Ectodermal cell (in vitro differentiated cells): Measurements from ENCODE around the gene SSBP3.

Experiments
- H3K27ac ChIP-seq: 2 replicates; pipeline ENCODE4 v1.7.0; 2013; ENCODE audit warnings: mild to moderate bottlenecking, low read depth, low read length; ENCODE audit not compliant: insufficient read depth, poor library complexity, severe bottlenecking
- H3K27me3 ChIP-seq: 2 replicates; pipeline ENCODE4 v1.7.0; 2013; ENCODE audit warnings: mild to moderate bottlenecking, low read length; ENCODE audit not compliant: insufficient read depth, control insufficient read depth, poor library complexity, severe bottlenecking
- H3K36me3 ChIP-seq: one replicate; pipeline ENCODE4 v1.7.0; 2013; ENCODE audit warnings: low read length; ENCODE audit not compliant: control insufficient read depth, insufficient read depth
- H3K4me1 ChIP-seq: one replicate; pipeline ENCODE4 v1.7.0; 2013; ENCODE audit warnings: low read length; ENCODE audit not compliant: control insufficient read depth, insufficient read depth
- H3K4me3 ChIP-seq: 2 replicates; pipeline ENCODE4 v1.7.0; 2013; ENCODE audit warnings: low read depth, low read length, control low read depth; ENCODE audit not compliant: insufficient read depth
- H3K9me3 ChIP-seq: 2 replicates; pipeline ENCODE4 v1.7.0; 2013; ENCODE audit warnings: mild to moderate bottlenecking, low read length, moderate library complexity; ENCODE audit not compliant: control insufficient read depth
- WGBS, 2 experiments: methylation state at CpG; one replicate each; pipeline ENCODE4 v1.1.7; 2013; ENCODE audit warnings: missing lambda C conversion rate in 2 of 2; 5-methylcytosine and 5-hydroxymethylcytosine counted together

SSBP3 gene

GRCh38 chr1:54250670-54251069 lies 155.5 kb downstream of the SSBP3 start:
- no peak overlapping the region for H3K4me3 ChIP-seq
- no peak overlapping the region for H3K27ac ChIP-seq

DNA sequence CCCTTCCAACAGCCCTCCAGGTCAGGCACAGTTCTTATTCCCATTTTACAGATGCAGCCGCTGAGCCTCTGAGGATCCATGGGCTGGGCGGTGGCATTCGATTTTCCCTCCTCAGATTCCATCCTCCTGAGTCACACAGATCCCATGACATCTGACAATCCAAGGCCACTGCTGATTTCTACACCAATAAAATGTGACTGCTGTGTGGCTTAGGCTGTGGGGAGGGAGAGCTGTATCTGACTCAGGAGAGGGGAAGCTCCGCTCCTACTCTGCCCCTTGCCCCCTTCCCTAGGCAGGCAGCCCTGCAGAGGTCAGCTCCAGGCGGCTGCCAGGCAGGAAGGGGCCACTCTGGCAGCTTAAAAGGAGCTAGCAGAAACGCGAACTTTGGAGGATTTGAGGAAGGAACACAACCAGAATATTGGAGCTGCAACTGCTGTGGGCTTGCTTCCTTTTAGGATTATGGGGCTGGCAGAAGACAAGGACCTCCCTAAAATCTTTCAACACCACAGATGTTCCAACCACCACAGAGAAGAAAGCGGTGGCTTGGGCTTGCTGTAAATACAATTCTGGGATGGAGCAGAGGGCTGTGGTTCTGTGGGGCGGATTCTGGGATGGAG lies 156.3 kb downstream of the SSBP3 start:
- Histone ChIP-seq H3K36me3 (no peaks in the 10 kb centered on the region), H3K4me1 (peaks cover 17% of the 10 kb centered on the region), H3K27ac (no peak overlapping the region), H3K9me3 (no peaks in the 10 kb centered on the region), H3K27me3 (no peaks in the 10 kb centered on the region), H3K4me3 (no peak overlapping the region)
- 85 to 92% methylated on average over 9 of the region's 9 CpGs for WGBS, 2 experiments

More at GRCh38 chr1:54250670-54251069, 155.5 kb downstream of the SSBP3 start:
- Histone ChIP-seq H3K9me3 (no peaks in the 10 kb centered on the region), H3K4me1 (peaks cover 15% of the 10 kb centered on the region), H3K36me3 (no peaks in the 10 kb centered on the region), H3K27me3 (no peaks in the 10 kb centered on the region)
- WGBS, 2 experiments, result 94 to 96% methylated on average over 12 of the region's 12 CpGs

GRCh38 chr1:54248966-54249365 lies 157.2 kb downstream of the SSBP3 start:
- Histone ChIP-seq H3K27me3 (no peaks in the 10 kb centered on the region), H3K36me3 (no peaks in the 10 kb centered on the region), H3K4me1 (peaks cover 17% of the 10 kb centered on the region), H3K9me3 (no peaks in the 10 kb centered on the region), H3K27ac (no peak overlapping the region), H3K4me3 (no peak overlapping the region)
- 93 to 96% methylated on average over 4 of the region's 4 CpGs for WGBS, 2 experiments

DNA sequence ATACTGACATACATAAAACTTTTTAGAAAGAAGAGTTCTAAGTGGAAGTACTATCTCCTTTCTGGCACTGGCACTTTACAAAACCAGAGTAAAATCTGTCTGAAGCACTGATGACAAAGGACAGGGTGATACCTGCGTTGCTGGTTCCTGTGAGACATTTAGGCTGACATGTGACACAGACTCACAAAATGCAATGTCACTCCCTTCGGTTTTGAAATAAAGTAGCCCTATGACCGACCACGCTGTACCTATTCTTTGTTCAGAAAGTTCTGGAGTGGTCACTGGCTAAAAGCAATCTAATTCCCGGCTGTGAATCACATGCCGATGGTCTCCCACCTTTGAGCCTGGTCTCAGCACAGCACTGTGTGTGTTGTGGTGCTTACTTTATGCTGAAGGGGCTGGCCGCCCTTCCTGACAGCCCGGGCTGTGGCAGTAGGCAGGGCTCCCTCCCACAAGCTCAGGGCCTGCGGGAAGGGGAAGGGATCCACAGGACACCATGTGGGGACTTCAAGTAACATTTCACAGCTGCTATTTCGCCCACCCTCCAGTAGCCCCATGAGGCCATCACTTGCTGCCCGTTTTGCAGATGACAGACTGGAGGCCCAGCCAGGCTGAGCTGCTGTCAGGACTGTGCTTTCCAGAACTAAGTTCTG lies 158.2 kb downstream of the SSBP3 start:
- Histone ChIP-seq H3K27me3 (no peaks in the 10 kb centered on the region), H3K27ac (no peak overlapping the region), H3K4me3 (no peak overlapping the region), H3K36me3 (no peaks in the 10 kb centered on the region), H3K4me1 (peaks cover 17% of the 10 kb centered on the region), H3K9me3 (no peaks in the 10 kb centered on the region)
- 92 to 93% methylated on average over 11 of the region's 11 CpGs for WGBS, 2 experiments

GRCh38 chr1:54246116-54246721 lies 160.0 kb downstream of the SSBP3 start:
- H3K27ac ChIP-seq, result no peak overlapping the region
- H3K9me3 ChIP-seq, result no peaks in the 10 kb centered on the region
- no peak overlapping the region for H3K4me3 ChIP-seq
- H3K4me1 ChIP-seq, result peaks cover 17% of the 10 kb centered on the region
- no peaks in the 10 kb centered on the region for H3K36me3 ChIP-seq
- H3K27me3 ChIP-seq, result no peaks in the 10 kb centered on the region
- 86 to 87% methylated on average over 10 of the region's 10 CpGs for WGBS, 2 experiments

DNA sequence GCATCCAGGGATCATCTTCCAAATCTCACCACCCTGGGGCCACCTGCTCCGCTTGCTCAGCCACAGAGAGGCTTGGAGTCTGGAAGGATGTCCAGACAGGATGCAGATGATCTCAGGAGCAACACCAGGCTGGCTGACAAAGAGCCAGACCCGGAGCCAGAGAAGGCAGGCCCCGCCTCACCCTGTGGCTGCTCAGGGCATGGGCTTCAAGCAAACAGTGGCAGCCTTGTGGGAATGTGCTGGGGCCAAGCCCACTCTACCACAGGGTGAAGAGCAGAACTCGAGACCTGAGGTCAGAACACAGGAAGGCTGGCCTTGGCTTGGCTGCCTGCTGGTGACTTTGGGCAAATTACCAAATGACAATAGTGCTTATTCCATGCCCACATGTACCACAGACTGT lies 160.7 kb downstream of the SSBP3 start:
- no peaks in the 10 kb centered on the region for H3K9me3 ChIP-seq
- no peaks in the 10 kb centered on the region for H3K36me3 ChIP-seq
- H3K4me1 ChIP-seq, result peaks cover 17% of the 10 kb centered on the region
- H3K4me3 ChIP-seq, result no peak overlapping the region
- peak overlapping the region; percentile 26 for H3K27ac ChIP-seq
- 91 to 92% methylated on average over 4 of the region's 4 CpGs for WGBS, 2 experiments
- H3K27me3 ChIP-seq, result no peaks in the 10 kb centered on the region

DNA sequence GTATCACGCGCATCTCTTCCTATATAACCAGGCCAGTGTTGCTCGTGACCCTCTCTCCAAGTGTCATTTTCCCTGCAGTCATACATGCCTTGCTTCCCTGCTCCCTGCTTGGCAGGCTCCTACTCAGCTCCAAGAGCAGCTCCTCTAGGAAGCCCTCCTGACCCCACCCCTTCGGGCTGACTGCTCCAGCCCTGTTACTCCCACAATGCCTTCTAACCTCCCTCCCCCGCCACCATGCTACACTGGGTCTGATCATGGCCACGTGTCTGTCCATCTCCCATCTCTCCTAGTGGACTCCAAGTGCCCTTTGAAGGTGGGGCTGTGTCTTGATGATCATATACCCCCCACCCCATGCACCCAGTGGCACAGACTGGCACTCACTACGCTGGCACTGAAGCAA lies 161.5 kb downstream of the SSBP3 start:
- Histone ChIP-seq H3K27ac (no peak overlapping the region), H3K9me3 (no peaks in the 10 kb centered on the region), H3K27me3 (no peaks in the 10 kb centered on the region), H3K36me3 (no peaks in the 10 kb centered on the region), H3K4me1 (peaks cover 17% of the 10 kb centered on the region), H3K4me3 (no peak overlapping the region)
- WGBS, 2 experiments, result 88 to 92% methylated on average over 7 of the region's 7 CpGs

- Histone ChIP-seq H3K27me3 (no peaks in the 10 kb centered on the region), H3K9me3 (no peaks in the 10 kb centered on the region), H3K36me3 (peaks cover 5% of the 10 kb centered on the region), H3K27ac (no peak overlapping the region), H3K4me3 (no peak overlapping the region), H3K4me1 (peaks cover 17% of the 10 kb centered on the region)
- 94 to 97% methylated on average over 13 of the region's 13 CpGs for WGBS, 2 experiments
These were observed 163.2 kb downstream of the SSBP3 start for GRCh38 chr1:54243022-54243421.

GRCh38 chr1:54241364-54241763 lies 164.8 kb downstream of the SSBP3 start:
- Histone ChIP-seq H3K36me3 (peaks cover 8% of the 10 kb centered on the region), H3K27me3 (no peaks in the 10 kb centered on the region), H3K4me3 (no peak overlapping the region), H3K4me1 (peaks cover 8% of the 10 kb centered on the region), H3K27ac (no peak overlapping the region), H3K9me3 (no peaks in the 10 kb centered on the region)
- WGBS, 2 experiments, result 92 to 93% methylated on average over 4 to 5 of the region's 6 CpGs

GRCh38 chr1:54240741-54241335 lies 165.4 kb downstream of the SSBP3 start:
- peaks cover 8% of the 10 kb centered on the region for H3K36me3 ChIP-seq
- no peaks in the 10 kb centered on the region for H3K27me3 ChIP-seq
- H3K9me3 ChIP-seq, result no peaks in the 10 kb centered on the region
- no peak overlapping the region for H3K4me3 ChIP-seq
- peaks cover 4% of the 10 kb centered on the region for H3K4me1 ChIP-seq
- H3K27ac ChIP-seq, result no peak overlapping the region
- WGBS, 2 experiments, result 94% methylated on average over 12 of the region's 12 CpGs
